NCI-H1105 treated with DMSO at 0.1 percent for 48 hours (cell line): ENCODE measurements around the gene APEX1.
A peak's percentile ranks its signal among the peaks of the same experiment; 100 is the strongest.
"Not testable (repeated sequence)": the region's sequence is repeated elsewhere in the genome, so short reads cannot be mapped to it uniquely, and the experiment has no call there.

Source experiments
- DNase-seq: peaks from one replicate; lab custom pipeline; 2025; lab: John Stamatoyannopoulos, UW

Gene APEX1

DNA sequence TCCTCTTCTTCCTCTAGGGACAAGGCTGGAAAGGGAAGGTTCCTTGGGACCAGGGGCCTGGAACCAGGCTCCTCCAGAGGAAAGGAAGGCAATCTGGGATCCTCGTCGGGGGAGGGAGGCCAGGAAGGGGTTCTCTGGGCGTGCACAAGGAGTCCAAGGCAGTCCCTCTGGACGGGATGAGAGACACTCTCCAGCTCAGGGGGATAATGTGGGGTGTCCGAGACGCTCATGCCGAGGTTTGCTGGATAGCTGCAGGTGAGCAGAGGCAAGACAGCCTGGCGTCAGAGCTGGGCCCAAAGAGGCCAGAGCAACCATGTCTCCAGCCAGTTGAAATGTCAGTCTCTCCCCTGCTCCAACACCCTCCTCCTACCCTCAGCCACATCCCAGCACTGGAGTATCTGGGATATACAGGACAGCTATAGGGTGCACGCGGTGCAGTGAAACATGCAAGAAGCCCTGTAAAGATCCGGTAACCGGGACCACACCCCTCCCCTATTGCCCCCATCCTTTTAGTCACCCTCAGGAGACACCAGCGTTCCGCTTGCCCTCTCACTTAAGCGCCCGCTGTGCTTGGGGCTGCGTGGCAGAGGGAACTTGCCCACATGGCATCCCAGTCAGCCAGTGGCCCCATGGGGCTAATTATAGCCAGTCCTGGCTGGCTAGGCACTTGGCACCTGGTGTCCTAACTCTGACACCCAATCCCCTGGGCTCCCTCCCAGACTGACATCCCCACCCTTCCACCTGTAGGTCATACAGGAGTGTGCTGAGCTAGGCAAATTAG is 19.3 kb upstream of the APEX1 start, which contains the start of gene KLHL33:
Gene KLHL33, minus strand, starts transcription at position 585 of the 781 bp plus-strand sequence. Its CDS starts 355 bp downstream, at position 230.
- DNase-seq: no peak

DNA sequence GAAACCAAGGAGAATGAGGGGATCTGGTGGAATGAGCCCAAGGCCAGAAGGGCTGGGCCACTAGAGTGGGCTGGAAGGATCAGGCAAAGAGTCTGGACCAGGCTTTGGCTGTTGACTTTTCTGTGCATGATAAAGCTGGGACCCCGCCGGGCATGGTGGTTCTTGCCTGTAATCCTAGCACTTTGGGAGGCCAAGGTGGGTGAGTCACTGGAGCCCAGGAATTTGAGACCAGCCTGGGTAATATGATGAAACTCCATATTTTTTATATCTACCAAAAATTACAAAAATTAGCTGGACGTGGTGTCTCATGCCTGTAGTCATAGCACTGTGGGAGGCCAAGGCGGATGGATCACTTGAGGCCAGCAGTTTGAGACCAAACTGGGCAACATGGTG is 18.7 kb upstream of the APEX1 start:
- no peak for DNase-seq

DNA sequence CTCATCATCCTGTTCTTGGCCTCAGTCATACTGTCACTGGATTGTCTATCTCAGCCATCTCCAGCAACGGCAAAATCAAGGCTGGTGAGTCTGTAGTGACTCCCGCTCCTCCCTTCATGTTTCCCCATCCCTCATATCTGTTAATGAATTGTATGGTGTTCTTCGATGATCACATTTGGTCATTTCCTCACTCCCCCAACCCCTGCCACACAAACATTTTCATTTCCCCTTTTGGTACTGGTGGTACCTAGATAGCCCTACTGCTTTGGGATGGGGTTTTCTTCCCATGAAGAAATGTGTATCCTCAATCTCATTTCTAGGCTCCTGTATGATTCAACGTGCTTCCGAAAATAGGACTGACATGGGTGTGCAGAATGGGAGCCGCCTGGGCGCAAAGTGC is 16.4 kb upstream of the APEX1 start:
- DNase-seq: no peak

DNA sequence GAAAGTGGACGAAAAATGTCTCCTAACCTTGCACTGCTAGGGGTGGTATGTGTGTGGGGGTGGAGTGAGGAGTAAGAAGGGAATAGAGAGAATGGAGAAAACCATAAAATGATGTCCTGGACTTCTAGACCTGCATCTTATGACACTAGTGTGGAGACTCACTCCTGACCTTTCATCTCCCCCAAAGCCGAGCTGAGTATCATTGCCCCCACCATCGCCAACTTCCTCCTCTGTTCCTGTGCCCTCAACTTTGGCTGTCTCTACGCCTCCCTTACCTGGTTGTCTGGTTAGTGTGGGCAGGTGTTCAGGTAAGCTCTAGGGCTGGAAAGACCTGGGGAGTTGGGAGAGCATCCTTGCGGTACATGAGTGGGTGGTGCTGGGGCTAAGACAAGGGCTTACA is 14.6 kb upstream of the APEX1 start:
- DNase-seq: no peak

DNA sequence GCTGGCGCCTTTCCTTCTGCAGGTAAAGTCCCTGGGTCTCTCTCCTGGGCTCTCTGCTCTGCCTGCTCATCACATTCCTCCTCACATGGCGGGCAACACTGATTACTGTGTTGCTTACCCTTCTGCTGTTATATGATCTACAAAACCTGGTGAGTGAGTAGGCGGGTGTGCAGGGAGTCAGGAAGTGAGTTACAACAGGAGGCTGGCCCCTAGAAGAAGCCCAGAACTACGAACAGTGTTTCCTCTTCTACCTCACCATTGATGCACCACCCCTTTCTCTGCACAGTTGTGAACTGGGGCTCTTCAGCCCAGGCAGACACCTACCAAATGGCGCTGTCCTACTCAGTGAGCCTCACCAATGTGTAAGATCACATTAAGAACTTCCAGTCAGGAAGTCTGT is 14.1 kb upstream of the APEX1 start:
- no peak for DNase-seq

DNA sequence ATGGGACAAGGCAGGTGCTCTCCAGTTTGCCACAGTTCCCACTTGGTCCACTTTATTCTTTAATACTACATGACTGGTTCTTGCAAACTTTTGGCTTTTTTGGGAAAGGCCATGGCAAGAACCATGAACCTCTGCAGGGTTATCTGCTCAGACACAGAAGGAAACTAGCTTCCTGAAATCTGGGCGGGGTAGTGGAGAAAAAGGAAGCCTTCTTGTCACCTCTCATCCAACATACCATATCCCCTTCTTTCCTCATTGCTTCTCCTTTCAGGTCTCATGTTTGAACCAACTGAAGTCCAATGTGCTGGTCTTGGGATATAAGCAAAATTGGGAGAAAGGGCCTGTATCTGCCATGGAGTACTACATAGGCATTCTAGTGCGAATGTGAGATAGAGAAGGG is 13.6 kb upstream of the APEX1 start:
- no peak for DNase-seq

DNA sequence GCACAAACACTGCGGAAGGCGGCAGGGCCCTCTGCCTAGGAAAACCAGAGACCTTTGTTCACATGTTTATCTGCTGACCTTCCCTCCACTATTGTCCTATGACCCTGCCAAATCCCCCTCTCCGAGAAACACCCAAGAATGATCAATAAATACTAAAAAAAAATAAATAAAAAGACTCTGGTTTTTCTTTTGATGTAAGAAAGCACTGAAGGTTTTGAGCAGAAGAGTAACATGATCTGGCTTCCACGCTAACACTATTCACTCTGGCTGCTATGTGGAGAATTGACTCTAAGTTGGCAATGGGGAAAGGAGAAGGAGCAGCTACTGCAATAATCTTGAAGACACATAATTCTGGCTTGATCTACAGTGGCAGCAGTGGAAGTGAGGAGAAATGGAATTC is 11.4 kb upstream of the APEX1 start:
- not testable (repeated sequence) for DNase-seq

DNA sequence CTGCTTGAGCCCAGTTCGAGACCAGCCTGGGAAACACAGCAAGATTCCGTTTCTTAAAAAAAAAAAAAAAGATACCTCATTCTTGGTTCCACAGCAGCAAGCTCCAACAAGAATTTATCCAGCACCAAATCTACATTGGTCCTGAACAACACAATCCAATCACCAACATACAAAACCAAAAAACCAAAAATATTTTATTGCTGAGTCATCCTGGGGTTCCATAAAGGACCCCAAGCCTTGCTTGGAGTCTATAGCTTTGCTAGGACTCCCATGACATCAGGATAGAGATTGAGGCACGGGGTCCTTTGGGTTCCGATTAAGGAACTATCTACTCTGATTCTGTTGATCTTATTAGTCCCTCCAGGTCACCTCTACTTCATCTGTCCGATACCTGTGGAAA is 8.1 kb upstream of the APEX1 start:
- no peak for DNase-seq

DNA sequence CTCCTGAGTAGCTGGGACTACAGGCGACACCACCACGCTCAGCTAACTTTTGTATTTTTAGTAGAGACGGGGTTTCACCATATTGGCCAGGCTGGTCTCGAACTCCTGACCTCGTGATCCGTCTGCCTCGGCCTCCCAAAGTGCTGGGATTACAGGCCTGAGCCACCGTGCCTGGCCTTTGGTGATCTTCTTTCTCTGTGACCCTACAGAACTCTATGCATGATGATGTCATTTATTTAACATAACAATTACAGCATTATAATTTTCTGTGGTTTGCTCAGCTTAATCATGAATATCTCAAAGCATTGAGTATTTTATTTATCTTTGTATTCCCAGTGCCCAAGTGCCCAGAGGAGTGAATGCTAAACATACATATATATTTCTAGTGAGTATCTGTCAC is 2.2 kb upstream of the APEX1 start:
- not testable (repeated sequence) for DNase-seq

DNA sequence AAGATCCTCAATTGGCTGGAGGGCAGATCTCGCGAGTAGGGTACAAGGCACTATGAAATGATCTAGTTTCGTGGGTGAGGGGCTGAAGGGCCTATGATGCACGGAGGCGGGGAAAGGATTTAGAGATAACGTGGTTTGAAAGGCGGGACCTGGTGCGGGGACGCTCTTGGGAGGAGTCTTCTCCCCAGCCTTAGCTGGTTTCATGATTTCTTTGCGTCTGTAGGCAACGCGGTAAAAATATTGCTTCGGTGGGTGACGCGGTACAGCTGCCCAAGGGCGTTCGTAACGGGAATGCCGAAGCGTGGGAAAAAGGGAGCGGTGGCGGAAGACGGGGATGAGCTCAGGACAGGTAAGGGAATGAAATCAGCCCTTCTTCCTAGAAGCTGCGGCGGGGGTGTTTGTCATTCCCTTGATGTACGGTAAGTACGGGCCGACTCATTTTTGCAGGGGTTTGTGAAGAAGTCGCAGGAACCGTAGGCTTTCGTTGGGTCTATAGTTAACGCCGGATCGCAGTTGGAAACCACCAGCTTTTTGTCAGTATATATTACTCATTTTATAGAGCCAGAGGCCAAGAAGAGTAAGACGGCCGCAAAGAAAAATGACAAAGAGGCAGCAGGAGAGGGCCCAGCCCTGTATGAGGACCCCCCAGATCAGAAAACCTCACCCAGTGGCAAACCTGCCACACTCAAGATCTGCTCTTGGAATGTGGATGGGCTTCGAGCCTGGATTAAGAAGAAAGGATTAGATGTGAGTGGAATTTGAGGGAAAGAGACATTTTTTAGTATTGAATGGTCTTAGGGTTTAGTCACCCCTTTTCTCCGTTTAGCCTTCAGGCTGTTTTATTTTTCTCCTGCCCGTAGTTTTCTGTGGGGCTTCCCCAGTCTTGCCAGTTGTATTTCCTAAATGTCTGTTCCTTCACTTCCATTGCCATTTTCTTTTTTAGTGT is 602 bp downstream of the APEX1 start:
- peak; percentile 92 for DNase-seq

DNA sequence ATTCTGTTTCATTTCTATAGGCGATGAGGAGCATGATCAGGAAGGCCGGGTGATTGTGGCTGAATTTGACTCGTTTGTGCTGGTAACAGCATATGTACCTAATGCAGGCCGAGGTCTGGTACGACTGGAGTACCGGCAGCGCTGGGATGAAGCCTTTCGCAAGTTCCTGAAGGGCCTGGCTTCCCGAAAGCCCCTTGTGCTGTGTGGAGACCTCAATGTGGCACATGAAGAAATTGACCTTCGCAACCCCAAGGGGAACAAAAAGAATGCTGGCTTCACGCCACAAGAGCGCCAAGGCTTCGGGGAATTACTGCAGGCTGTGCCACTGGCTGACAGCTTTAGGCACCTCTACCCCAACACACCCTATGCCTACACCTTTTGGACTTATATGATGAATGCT is 1.9 kb downstream of the APEX1 start:
- no peak for DNase-seq

DNA sequence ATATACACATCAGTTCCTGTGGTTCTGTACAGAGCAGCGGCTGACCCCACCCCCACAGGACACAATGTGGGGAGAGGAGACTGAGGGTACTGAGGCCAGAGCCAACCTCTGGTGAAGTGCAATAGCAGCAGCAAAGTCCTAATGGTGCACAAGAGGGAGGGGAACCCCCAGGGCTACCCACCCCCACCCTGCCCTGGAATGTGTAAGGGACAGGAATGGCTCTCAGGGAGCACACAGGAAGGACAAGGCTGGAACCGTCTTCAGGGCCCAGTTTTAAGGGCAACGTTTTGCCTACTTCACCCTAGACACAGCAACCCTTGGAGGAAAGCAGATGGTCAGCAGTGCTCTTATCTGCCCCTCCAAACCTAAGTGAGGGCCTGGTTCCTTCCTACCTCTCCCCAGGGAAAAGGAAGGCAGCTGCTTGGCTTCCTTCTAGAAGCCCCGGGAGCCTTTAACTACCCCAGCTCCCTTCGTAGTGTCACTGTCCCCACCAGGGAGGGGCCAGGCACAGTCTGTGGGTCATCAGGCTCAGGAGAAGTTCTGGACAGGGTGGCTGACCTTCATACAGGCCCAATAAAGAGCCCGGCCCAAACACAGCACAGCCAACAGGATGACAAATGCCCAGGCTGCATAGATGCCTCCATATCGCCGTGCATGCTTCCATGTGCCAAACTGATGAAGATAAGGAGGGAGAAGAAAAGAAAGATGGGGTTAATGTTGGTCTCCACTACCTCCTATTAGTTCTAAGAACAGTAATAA is 3.2 kb downstream of the APEX1 start:
- DNase-seq: no peak

DNA sequence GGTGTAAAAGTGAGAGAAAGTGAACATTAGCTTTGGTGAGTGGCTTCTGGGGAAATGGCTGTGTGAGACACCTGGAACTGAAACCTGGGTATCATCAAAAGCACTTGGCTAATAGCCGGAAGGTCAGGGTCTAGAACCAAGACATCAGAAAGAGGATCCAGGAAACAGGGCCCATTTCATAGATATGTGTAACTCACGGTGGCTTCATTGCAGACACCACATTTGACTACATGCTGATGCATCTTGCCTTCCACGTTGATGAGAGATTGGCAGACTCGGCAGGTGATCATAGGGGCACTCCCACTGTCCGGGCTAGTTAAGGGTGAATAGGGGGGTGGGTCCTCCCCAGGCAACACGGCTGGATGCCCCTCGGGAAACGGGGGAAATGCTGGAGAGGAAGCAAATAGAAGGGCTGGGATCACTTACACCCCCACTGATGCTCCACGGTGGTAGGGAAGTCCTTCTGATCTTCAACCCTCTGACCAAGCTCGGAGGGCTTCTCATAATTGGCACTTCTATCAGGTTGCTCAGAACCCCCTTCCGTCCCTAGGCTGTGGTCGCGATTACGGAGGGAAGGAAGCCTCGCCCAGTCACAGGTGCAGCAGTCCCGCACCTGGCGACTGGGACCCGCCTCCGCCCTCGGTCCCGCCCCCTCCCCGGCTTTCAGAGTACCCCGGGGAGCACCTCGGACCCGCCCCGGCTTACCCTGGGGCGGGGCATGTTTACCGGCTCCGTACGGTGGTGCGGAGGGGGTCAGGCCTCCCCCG is 5.6 kb downstream of the APEX1 start:
- peak; percentile 68 for DNase-seq

DNA sequence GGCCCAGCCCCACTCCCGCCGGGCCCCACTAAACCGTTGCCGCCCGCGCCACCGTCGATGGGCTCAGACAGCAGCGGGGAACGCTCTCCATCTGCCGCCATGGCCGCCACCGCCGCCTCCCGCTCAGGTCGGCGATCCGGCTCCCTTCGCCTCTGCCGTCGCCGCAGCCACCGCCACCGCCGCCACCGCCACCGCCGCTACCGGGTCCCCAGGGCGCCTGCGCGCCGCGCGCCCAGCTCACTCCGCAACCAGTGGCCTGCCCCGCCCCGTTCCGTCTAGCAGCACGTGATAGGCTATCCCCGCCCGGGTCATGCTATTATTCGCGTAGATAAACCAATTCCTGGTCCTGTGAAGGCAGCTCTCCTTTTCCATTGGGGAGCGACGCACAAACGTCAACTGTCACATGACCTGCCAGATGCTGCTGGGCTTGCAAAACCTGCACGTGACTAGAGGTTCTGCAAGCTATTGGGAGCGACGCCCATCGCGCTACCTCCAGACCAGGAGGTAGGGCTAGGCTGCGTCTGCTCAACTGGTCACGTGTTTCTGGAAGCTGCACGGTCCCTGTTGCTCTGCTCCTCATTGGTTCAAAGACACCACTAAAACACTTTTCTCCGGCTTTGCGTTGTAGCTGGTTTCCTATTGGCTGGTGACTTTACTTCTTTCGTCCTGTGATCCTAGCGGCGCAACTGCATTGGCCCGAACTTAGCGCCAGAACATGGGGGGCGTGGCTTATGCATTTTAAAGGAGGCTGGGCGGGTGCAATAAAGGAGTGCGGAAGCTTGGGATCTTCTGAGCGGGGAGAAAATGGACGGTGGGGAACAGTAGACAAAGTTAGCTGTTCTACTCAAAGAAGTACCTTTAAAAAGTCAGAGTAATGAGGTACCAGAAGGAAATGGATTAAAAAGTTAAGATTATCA is 6.5 kb downstream of the APEX1 start, which contains the start of gene PIP4P1:
Gene PIP4P1, minus strand, starts transcription at position 210 of the 917 bp plus-strand sequence. Its CDS starts 109 bp downstream, at position 101.
- peak; percentile 100 for DNase-seq

DNA sequence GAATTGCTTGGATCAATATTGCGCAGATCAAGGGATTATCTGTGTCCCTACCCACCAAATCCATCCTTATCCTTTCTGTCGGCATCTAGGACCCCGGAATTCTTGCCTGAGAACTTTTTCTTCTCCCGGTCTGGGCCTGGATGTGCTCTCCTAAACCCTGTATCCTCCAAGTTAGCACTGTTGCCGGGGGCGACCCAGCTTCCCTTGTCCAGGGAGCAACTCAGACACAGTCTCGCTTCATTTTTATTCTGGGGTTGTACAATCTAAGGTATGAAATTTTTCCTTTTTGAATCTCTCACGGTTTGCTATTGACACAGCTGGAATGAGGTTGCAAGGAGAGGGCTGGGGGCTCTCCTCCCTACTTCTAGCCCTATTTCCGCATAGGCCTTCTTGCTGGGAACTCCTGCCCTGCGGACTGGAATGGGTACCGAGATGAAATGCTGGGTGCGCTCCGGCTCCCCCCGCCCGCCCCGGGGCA is 13.8 kb downstream of the APEX1 start:
- no peak for DNase-seq

DNA sequence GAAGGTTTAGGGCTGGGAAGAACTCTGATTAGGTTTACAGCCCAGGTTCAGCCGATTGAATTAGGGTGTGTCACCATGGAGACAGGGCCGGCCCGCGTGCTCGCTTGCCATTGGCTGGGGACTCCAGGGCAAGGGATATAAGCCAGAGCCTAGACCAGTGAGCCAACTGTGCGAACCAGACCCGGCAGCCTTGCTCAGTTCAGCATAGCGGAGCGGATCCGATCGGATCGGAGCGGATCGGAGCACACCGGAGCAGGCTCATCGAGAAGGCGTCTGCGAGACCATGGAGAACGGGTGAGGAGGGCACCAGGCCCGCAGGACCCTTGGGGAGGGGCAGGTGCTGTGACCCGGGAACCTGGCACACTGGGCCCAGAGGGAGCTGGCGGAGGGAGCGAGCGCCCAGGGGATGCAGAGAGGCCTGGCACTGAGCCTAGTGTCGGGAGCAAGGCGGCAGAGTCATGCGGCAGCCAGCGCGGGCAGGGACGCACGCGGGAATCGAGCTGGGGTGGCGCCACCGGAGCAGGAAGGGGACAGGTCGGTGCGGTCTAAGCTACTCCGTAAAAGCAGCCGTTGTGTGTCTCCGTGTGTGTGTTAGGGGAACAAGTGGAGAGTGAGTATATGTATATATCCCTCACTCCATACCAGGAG is 14.3 kb downstream of the APEX1 start, which contains the start of gene PNP:
Gene PNP, plus strand, starts transcription at position 165 of the 648 bp plus-strand sequence. Its CDS starts 119 bp downstream, at position 284.
- DNase-seq: peak; percentile 94

DNA sequence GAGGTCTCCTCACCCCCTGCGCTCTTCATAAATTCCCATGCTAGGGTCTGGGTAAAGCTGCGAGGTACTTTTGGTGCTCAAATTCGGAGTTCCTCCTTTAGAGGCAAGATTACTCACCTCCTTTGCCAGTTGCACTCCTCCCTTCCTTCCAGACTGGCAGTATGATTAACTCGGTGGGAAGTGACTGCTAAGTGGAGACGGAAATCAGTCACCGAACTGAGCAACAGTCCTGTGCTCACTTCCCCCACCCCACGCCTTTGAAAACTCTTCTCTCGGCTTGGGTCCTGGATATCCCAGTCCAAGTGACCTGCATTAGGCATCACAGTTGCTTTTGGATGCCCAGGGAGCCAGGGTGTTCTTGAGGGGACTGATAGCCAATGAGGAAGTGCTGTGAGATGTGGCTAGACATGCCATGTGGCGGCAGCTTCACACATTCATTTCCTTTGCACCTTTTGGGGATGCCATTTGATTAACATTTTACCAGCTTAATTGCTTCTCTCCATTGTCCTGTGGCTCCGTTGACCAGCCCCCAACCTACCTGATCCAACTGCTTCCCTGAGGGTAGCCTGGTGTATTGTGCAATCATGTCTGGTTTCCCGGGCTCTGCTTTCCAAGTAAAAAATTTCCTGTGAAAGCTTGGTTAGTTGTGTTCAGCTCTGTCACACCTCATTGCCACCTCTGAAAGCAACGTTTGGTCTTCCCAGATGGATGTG is 15.0 kb downstream of the APEX1 start:
- DNase-seq: peak; percentile 56

DNA sequence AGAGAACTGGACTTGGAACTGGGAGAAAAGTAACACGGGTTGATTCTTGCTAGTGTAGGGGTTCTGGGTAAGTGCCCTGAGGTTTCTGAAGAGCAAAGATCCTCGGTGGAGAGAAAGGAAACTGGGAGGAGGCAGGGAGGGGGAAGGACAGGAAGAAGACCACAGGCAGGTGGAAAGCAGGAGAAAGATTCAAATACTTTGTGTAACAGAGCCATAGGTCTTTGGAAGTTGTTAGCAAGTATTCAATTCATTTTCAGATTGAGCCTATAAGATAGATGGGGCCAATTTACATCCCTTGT is 15.5 kb downstream of the APEX1 start:
- DNase-seq: no peak
